Hepatocyte (in vitro differentiated cells): ENCODE measurements around the gene ASXL3.

Experiments used
- EZH2 ChIP-seq: fragments of 200-600 bp; sonication (generic); IDR thresholded peaks from 2 replicates; pipeline ENCODE4 v1.6.1; 2016; ENCODE audit warnings: antibody characterized with exemption, mild to moderate bottlenecking, borderline replicate concordance
- TF ChIP-seq, protein P1 (sequence below): fragments of 200-600 bp; sonication (generic); IDR thresholded peaks from 2 replicates; pipeline ENCODE4 v1.5.1; 2016; ENCODE audit warnings: antibody characterized with exemption, mild to moderate bottlenecking; ENCODE audit not compliant: poor library complexity

DNA sequence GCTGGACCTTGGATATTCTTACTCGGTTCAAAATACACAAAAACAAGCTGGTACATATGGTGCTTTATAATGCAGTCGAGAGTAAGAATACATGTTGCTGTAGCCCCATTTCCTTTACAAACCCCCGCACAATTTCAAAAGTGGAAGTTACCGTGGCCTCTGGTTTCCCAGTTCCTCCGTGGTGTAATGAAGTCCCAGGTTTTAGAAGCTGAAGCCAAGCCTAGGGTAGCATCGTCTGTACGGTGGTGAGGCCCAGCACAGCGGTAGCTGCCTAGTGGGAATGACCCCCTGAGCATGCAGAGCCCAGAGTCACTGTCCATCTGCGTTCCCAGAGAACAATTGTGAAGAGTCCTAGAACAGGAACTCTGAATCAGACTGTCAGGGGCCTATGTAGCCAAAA, 171.8 kb downstream of the ASXL3 start:
- TF ChIP-seq EZH2 = no peak
- TF ChIP-seq, protein P1, sequence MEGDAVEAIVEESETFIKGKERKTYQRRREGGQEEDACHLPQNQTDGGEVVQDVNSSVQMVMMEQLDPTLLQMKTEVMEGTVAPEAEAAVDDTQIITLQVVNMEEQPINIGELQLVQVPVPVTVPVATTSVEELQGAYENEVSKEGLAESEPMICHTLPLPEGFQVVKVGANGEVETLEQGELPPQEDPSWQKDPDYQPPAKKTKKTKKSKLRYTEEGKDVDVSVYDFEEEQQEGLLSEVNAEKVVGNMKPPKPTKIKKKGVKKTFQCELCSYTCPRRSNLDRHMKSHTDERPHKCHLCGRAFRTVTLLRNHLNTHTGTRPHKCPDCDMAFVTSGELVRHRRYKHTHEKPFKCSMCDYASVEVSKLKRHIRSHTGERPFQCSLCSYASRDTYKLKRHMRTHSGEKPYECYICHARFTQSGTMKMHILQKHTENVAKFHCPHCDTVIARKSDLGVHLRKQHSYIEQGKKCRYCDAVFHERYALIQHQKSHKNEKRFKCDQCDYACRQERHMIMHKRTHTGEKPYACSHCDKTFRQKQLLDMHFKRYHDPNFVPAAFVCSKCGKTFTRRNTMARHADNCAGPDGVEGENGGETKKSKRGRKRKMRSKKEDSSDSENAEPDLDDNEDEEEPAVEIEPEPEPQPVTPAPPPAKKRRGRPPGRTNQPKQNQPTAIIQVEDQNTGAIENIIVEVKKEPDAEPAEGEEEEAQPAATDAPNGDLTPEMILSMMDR = no peak
